Upper lobe of left lung (tissue), 4 donors: ENCODE results near the gene TRDN.

Experiments used
- CTCF ChIP-seq, 6 experiments: fragments of 450-650 bp in 4 of 6; fragments of 200-600 bp in 2 of 6; sonication (generic) in 2 of 6; IDR thresholded peaks; one replicate each; pipeline ENCODE4 v1.5.1; 2016 to 2019; ENCODE audit warnings: antibody characterized with exemption in 6 of 6
- POLR2A ChIP-seq, 4 donors: fragments of 450-650 bp; IDR thresholded peaks; one replicate each; pipeline ENCODE4 v1.5.1; 2016 to 2017; ENCODE audit warnings: antibody characterized with exemption in 4 of 4, mild to moderate bottlenecking in 2 of 4
- POLR2AphosphoS5 ChIP-seq, 2 donors: sonication (generic); formaldehyde crosslinking; IDR thresholded peaks; one replicate each; pipeline ENCODE4 v1.5.1; 2017; ENCODE audit warnings: antibody characterized with exemption in 2 of 2

GRCh38 chr6:123526128-123526527 lies 110.6 kb downstream of the TRDN start:
- TF ChIP-seq CTCF (IDR thresholded peaks at IDR 0.05) (no peak), POLR2AphosphoS5 (IDR thresholded peaks at IDR 0.05) (no peak), POLR2A (IDR thresholded peaks at IDR 0.05) (no peak)
